GM23248 (cell line): ENCODE results near the gene ADORA1.

Source experiments
- EZH2 ChIP-seq: fragments of 200-600 bp; sonication (generic); IDR thresholded peaks from 2 replicates; pipeline ENCODE4 v1.6.1; 2018; ENCODE audit warnings: antibody characterized with exemption, mild to moderate bottlenecking; ENCODE audit not compliant: insufficient read depth, poor library complexity, severe bottlenecking
- EZH2phosphoT487 ChIP-seq: fragments of 200-600 bp; sonication (generic); IDR thresholded peaks from 2 replicates; pipeline ENCODE4 v1.6.1; 2018; ENCODE audit warnings: antibody characterized with exemption, moderate library complexity, mild to moderate bottlenecking, low read depth; ENCODE audit not compliant: insufficient read depth

GRCh38 chr1:203207751-203208150 is 80.2 kb downstream of the ADORA1 start:
- no peak for TF ChIP-seq EZH2
- TF ChIP-seq EZH2phosphoT487 = no peak
